ENCODE results near the gene PURA. TPM values are rescaled to one million over a fixed set of nuclear protein-coding genes. Genes with fewer than 3 reads are reported as not detected.

Gene PURA
- total and polyA plus RNA-seq, 2 donors (not counting 3 experiments of a cell fraction or from before 2014, with no cell fraction given) = 1.3 to 8.2 TPM

DNA sequence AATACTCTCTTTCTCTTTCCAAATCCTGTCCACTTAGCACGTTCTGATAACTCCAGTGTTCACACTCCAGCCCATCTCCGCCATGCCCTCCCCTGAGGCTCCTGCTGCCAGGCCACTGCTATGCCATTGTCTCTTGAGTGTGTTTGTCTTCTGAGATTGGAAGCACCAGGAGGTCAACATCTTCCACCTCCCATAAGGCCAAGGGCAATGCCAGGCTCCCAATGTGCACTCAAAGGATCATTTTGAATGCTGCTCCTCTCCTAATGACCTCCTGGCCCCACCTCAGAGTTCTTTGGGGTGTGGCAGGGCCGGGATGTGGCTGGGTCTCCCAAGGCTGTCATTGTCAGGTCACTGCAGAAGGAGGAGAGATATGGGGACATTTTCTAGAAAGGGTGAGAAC, 31.3 kb downstream of the PURA start:
- CTCF ChIA-PET = interaction anchor here (0.6 to 6.6 kb wide), 60 partner anchors 8 to 577 kb away, joined by 3 to 379 read pairs (median 6); partner anchors contain the start of genes HBEGF, PURA and SLC4A9
- no TSS peak for BruUV-seq (replicated peaks)

More for the DNA sequence above, 31.3 kb downstream of the PURA start:
- H3K27ac ChIP-seq (ENCODE audit: insufficient read depth, low read depth, low read length) = no peak overlapping the region
- POLR2A ChIA-PET = interaction anchor here (0.7 to 1.1 kb wide), 2 partner anchors 78 to 103 kb away, joined by 3 to 14 read pairs; no protein-coding TSS in a partner anchor
- no peaks in the 10 kb centered on the region for H3K4me1 ChIP-seq (ENCODE audit: control insufficient read depth, extremely low read depth, insufficient read depth, low read length)
- H3K9me1 ChIP-seq (replicated peaks; ENCODE audit: control insufficient read depth, extremely low read depth, insufficient read depth, low read length) = no peaks in the 10 kb centered on the region
- intact Hi-C loops (cut with micrococcal nuclease) (loop anchor here (2.0 kb wide), 1 partner anchor 38 kb away; no protein-coding TSS in a partner anchor), dilution Hi-C loops (cut with MboI; ENCODE audit: extremely low pct_ligation_motif_present, low sequenced_read_pairs) (no loop called here)
- no peak for FAIRE-seq
- peaks cover 0 to 6% of the 10 kb centered on the region in 2 experiments for H3K27me3 ChIP-seq (ENCODE audit: control insufficient read depth in 2 of 2, insufficient read depth in 2 of 2, low read length in 2 of 2)
- DNase-seq (ENCODE audit: low read depth, low spot score) = no peak
- no peaks in the 10 kb centered on the region for H4K20me1 ChIP-seq (replicated peaks; ENCODE audit: control insufficient read depth, extremely low read depth, insufficient read depth, low read length)
- no peak overlapping the region for H3K4me2 ChIP-seq (ENCODE audit: insufficient read depth, low read length)
- TF ChIP-seq MYC (IDR thresholded peaks at IDR 0.05; ENCODE audit: low read depth, low read length) (no peak), POLR2AphosphoS5 (IDR thresholded peaks at IDR 0.05; ENCODE audit: insufficient read depth, low read depth, low read length) (no peak), GATA2 (IDR thresholded peaks at IDR 0.05; ENCODE audit: insufficient read depth, insufficient read length, low read depth, low read length) (no peak), FOS (IDR thresholded peaks at IDR 0.05; ENCODE audit: borderline replicate concordance, insufficient read depth, low read length) (no peak), POLR2A (IDR thresholded peaks at IDR 0.05; ENCODE audit: low read depth, low read length) (no peak), JUN (IDR thresholded peaks at IDR 0.05; ENCODE audit: borderline replicate concordance, insufficient read depth, insufficient read length, low read depth) (no peak)
- TF ChIP-seq, protein P1, sequence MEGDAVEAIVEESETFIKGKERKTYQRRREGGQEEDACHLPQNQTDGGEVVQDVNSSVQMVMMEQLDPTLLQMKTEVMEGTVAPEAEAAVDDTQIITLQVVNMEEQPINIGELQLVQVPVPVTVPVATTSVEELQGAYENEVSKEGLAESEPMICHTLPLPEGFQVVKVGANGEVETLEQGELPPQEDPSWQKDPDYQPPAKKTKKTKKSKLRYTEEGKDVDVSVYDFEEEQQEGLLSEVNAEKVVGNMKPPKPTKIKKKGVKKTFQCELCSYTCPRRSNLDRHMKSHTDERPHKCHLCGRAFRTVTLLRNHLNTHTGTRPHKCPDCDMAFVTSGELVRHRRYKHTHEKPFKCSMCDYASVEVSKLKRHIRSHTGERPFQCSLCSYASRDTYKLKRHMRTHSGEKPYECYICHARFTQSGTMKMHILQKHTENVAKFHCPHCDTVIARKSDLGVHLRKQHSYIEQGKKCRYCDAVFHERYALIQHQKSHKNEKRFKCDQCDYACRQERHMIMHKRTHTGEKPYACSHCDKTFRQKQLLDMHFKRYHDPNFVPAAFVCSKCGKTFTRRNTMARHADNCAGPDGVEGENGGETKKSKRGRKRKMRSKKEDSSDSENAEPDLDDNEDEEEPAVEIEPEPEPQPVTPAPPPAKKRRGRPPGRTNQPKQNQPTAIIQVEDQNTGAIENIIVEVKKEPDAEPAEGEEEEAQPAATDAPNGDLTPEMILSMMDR (IDR thresholded peaks at IDR 0.05; ENCODE audit: extremely low read depth in 1 of 2, insufficient read depth in 1 of 2, low read depth in 1 of 2, low read length in 2 of 2) = no peak
- no peaks in the 10 kb centered on the region for H3K79me2 ChIP-seq (ENCODE audit: control insufficient read depth, insufficient read depth, low read length)
- no peak overlapping the region for H2AFZ ChIP-seq (ENCODE audit: low read depth, low read length)
- no peaks in the 10 kb centered on the region for H3K9me3 ChIP-seq (replicated peaks; ENCODE audit: control insufficient read depth, insufficient read depth, low read length)
- H3K9ac ChIP-seq (replicated peaks; ENCODE audit: extremely low read depth, insufficient read depth, low read length) = no peak overlapping the region
- no peak overlapping the region for H3K4me3 ChIP-seq (replicated peaks in 1 of 3; ENCODE audit: insufficient read depth in 1 of 3, low read depth in 1 of 3, low read length in 3 of 3)
- H3K36me3 ChIP-seq (ENCODE audit: control insufficient read depth in 2 of 2, extremely low read depth in 1 of 2, insufficient read depth in 2 of 2, low read length in 2 of 2) = no peaks in the 10 kb centered on the region
